GM18867 (cell line): ENCODE measurements around the gene TMA7.
"Not testable (repeated sequence)": the region's sequence is repeated elsewhere in the genome, so short reads cannot be mapped to it uniquely, and the experiment has no call there.

ENCODE experiments used
- ATAC-seq: cut with Tn5 transposase; IDR thresholded peaks from one replicate; pipeline ENCODE4 v1.9.1; 2021; ENCODE audit warnings: mild to moderate bottlenecking, moderate library complexity; ENCODE audit not compliant: unreplicated experiment

The TMA7 gene

DNA sequence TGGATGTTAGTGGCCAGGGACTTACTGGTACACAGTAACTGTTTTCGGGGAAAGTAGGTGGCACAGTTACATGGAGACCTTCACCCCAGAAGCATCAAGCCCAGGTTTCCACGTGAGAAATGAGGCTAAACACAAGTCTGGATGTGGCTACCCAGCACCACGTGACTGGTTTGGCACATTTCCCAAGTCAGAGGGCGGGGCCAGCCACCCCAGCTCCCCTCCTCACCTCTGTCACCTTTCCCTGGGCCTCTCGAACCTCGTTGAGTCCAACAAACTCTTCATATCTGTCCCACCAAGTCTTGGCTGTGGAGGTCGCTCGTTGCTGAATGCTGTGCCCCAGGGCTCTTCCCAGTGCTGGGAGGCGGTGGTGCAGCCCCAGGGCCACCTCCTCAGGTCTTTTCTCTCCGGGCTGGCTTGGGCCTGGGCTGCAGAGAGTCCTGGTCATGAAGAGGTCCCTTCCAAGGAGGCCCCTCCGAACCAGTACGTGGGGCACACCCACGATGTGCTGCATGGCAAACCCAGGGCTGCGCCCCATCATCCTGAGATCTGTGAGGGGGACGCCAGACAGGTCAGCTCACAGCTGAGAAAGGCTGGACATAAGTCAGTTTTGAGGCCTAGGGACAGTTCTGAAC, 5.3 kb upstream of the TMA7 start:
- no peak for ATAC-seq

DNA sequence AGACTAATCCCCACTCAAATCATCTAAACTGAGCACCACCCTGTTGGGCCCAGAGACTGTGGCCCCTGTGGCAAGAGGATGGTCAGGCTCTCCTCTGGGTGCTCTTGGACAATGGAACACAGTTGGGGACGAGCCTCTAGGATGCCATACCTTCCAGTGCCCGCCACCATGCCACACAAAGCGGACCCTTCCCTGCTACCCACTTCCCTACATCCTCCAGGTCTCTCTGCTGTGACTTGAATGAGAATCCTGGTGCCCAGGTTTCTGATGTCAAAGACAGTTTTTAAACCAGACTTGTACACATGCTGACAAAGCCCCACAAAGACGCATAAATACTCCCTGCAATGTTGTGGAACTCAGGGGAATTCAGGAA, 4.8 kb upstream of the TMA7 start:
- ATAC-seq = no peak

DNA sequence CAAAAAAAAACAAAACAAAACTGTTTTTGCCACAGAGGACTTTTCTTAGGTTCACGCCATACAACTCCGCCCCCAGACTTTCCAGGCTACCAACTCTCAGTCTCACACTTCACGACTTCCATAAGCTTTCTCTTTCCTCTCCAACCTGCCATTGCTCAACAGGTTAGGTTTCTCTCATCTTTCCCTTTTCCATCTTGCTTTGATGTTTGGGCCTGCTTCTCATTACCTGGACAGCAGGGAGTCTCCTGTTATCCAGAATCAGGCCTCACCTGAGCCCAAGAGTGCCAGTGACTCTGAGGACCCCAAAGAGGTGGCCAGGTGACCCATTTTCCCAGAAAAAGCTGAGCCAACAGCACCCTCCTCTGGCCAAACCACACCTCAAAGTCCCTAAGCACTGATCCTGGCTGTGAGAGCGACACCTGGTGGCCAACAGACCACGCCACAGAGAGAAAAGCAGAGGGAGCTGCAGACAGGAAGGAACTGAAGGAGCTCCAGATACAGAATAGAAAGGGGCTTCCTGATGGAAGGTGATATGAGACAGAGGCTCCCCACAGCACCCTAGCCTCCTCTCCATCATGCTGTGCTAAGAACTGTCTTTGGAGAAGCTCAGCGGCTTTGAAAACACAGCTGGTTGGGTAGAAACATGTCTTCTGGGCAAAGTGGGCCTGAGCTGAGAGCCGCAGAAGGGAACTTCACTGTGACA, 4.1 kb upstream of the TMA7 start:
- ATAC-seq = no peak

DNA sequence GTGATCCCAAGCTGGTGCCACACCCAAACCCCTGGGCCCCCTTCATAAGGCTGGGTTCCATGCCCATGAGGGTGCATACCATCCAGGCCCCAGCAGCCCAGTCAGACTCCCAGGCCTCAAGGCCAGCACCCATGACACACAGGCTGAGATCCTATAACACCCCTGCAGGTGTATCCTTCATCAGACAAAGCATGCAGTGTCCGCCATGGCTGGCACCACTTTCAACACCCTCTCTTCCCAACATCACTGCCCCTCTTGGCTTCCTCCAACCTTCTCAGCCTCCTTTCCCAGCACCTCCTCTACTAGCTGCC, 3.6 kb upstream of the TMA7 start:
- no peak for ATAC-seq

DNA sequence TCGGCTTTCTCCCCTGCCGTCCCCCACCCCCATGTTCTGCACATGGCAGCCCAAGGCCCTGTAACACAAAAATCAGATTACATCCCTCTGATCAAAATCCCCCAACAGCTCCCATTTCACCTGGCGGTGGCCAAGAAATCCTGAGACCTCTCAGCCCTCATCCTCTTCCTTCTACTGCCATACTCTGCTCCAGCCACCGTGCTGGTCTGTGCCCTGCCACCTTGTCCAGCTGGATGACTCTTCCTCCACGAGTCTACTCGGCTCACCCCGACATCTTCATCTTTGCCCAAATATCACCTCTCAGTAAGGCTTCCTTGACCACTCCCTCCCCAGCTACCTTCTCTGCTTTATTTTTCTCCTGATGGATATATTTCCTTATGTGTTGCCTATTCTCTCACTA, 3.2 kb upstream of the TMA7 start:
- ATAC-seq = no peak

DNA sequence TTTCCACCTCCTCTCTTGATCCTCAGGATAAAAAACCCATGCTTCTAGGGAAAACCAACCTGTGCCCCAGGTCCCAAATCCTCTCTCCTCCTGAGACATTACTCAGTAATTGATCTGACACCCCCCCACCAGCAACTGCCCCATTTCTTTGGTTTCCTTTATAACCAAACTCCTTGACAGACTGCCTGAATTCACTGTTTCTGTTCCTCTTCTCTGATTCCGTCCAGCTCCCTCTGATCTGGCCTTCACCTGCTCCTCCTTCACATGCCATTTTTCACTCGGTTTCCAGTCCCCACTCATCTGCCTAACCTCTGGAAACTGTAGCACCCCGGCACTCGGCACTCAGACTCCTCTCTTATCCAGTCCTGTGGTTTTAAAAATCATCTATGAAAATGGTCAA, 2.2 kb upstream of the TMA7 start:
- no peak for ATAC-seq

DNA sequence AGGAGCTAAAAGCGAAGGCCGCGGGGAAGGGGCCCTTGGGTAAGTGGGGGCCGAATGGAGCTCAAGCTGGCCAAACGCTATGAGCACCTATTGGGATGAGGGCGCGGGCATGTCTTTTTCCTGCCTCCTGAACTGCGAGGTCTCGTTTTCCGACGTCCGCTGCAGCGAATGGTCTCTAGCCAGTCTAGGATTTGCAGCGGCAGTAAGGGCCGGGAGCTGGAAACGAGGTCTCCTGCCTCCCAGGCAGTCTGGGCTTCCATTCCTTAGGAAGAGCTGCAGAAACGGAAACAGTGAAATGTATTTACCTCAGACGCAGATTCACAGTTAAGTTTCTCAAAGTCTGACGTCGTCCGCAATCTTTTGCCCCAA, 517 bp downstream of the TMA7 start:
- no peak for ATAC-seq

DNA sequence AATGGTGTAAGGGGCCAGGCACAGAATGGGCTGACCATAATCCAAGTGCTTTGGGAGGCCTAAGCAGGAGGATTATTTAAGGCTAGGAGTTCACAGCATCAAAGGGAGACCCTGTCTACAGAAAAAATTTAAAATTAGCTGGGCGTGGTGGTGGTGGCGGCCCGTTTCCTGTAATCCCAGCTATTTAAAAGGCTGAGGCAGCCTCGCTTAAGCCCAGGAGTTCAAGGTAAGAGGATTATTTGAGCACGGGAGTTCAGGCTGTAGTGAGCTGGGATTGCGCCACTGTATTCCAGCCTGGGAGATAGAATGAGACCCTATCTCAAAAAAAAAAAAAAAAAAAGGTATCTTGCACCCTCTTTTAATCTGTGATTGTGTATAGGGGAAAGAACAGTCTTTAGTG, 1.9 kb downstream of the TMA7 start:
- ATAC-seq = no peak

DNA sequence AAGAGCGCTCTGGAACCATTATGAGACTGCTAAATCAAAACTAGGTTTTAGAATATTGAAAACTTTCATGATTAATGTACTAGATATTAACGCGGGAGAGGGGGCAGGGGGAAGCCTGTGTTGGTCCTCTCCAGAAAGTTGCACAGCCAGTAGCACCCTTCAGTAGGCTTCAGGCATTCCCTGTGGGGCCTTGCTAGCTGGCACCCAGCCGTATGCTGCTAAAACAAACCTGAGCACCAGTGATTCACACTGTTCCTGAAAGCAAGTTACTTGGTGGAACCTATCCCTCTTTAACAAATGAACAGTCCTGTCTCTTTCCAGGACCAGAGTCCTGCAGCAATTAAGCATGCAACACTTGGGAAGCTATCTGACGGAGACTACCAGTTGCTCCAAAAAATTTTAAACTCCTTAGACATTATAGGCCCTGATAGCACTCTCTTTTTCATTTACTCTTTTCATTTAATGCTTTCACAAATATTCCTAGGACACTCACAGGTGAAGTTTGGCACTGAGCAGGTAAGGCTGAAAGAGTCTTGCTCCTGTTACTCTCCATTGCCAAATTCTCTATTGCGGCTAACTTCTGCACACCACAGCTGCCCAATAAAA, 5.3 kb downstream of the TMA7 start:
- ATAC-seq = no peak

DNA sequence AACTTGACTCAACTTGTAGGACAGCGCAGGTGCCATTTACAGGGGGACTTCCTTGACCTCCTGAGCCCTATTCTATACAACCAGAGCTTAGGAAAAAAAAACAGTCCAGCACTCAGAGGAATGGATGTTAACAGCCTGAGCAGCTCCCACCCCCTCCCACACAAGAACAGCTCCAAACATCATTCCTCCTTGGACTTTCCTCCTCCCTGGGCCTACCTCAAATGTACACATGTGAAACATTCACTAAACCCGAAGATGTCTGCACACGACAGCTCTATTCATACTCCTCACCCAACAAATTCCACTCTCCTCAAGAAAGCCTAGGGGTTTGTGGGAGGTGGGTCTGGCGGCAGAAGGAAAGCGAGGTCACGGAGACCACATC, 6.0 kb downstream of the TMA7 start:
- no peak for ATAC-seq

DNA sequence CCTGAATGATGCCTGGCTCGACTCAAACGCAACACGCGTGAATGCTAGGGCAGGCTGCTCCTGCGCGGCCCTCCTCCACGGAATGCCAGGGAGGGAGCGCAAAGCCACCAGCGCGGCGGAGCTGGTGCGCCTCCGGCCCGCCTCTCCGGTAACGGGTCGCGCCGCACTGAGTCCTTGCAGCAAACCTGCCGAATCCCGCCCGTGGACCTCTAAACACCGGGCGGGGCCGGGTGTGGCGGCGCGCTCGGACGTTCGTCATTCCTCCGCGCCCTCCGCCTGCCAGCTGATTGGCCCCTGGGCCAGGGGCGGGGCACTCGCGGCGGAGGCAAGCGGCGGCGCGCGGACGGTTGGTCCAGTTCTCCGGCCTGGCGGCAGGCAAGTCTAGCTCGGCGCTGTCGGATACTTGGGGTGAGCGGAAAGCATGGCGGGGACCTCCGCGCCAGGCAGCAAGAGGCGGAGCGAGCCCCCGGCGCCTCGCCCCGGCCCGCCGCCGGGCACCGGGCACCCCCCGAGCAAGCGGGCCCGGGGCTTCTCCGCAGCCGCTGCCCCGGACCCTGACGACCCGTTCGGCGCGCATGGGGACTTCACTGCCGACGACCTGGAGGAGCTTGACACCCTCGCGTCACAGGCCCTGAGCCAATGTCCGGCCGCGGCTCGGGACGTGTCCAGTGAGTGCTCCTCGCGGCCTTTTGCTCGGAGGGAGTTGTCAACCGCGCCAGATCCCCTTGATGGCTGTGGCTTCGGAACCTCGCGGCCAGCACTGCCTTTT, 6.6 kb downstream of the TMA7 start, which contains the start of gene ATRIP:
Gene ATRIP (plus strand): TSS at position 313 of the 769 bp plus-strand sequence. CDS start 109 bp downstream, at position 422.
- peak; percentile 88 for ATAC-seq

DNA sequence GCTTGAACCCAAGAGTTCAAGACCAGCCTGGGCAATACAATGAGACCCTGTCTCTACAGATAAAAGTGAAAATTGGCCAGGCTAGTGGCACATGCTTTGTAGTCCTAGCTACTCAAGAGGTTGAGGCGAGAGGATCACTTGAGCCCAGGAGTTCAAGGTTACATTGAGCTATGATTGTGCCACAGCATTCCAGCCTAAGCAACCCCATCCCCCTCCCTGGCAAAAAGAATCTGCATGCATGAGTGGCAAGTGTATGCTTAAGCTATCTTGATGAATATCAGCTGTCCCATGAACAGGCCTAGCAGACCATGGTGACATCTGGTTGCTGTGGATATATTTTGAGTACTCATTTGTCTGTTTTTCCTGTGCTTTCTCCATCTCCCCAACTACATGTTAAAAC, 11.2 kb downstream of the TMA7 start:
- no peak for ATAC-seq

DNA sequence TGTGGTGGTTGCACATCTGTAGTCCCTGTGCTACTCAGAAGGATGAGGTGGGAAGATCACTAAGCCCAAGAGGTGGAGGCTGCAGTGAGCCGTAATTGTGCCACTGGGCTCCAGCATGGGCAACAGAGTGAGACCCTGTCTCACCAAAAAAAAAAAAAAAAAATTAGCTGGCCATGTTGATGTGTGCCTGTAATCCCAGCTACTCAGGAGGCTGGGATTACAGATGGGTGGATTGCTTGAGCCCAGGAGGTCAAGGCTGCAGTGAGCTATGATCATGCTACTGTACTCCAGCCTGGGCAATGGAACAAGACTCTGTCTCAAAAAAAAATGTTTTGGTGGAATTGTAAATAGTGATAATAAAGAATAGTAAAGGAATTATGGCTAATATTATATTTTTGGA, 16.4 kb downstream of the TMA7 start:
- ATAC-seq = no peak

DNA sequence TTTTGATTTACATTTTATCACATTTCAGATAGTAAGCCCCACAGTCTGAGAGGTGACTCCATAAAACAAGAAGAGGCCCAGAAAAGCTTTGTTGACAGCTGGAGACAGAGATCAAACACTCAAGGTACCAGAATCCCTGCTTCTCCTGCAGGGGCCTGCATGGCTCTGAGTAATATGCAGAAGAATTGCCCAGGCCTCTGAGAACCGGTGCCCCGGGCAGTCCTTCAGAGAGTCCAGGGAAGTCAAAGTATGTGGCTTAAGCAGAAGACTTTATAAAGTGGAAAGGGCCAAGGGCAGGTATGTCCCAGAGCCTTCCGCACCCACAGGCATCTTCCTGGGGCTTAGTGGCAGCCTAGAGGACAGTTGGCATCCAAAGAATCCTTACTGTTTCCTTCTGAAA, 19.3 kb downstream of the TMA7 start:
- no peak for ATAC-seq

DNA sequence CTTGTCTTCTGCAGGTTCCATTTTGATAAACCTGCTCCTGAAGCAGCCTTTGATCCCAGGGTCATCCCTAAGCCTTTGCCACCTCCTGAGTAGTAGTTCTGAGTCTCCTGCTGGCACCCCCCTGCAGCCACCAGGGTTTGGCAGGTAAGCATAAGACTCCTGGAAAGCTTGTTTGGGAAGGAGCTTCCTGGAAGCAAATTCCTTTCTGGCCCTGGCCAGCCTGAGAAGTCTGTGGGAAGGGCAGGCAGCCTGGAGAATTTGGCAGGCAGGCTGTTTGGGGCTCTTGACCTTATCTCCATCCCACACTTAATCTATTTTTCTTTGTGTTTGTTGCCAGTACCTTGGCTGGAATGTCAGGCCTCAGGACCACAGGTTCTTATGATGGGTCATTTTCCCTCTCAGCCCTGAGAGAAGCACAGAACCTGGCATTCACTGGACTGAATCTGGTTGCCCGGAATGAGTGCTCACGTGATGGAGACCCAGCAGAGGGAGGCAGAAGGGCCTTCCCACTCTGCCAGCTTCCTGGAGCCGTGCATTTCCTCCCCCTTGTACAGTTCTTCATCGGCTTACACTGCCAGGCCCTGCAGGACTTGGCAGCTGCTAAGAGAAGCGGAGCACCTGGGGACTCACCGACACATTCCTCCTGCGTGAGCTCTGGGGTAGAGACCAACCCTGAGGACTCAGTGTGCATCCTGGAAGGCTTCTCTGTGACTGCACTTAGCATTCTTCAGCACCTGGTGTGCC, 19.9 kb downstream of the TMA7 start:
- ATAC-seq = no peak

DNA sequence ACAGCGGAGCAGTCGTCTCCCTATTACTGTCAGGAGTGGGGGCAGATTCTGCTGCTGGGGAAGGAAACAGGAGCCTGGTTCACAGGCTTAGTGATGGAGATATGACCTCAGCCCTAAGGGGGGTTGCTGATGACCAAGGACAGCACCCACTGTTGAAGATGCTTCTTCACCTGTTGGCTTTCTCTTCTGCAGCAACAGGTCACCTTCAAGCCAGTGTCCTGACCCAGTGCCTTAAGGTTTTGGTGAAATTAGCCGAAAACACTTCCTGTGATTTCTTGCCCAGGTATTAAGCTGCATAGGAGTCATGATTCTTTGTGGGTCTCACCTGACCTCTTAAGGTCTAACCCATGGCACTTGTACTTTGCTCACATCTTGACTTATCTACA, 20.5 kb downstream of the TMA7 start:
- ATAC-seq = no peak

DNA sequence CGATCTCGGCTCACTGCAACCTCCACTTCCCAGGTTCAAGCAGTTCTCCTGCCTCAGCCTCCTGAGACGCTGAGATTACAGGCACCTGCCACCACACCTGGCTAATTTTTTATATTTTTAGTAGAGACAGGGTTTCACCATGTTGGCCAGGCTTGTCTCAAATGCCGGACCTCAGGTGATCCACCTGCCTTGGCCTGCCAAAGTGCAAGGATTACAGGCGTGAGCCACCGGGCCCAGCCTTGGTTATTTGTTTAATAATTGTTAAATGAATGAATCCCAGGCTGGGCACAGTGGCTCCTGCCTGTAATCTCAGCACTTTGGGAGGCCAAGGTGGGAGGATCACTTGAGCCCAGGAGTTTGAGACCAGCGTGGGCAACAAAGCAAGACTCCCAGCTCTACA, 21.7 kb downstream of the TMA7 start:
- not testable (repeated sequence) for ATAC-seq

DNA sequence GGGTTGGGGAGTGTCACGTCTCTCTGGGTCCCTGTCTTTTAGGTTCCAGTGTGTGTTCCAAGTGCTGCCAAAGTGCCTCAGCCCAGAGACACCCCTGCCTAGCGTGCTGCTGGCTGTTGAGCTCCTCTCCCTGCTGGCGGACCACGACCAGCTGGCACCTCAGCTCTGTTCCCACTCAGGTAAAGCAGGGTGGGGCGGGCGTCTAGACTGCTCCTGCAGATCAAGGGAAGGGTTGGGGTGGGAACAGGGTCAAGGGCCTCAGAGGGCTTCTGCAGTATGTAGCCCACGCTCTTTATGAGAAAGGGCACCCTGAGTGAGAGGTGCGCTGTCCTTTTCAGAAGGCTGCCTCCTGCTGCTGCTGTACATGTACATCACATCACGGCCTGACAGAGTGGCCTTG, 23.6 kb downstream of the TMA7 start:
- ATAC-seq = no peak

DNA sequence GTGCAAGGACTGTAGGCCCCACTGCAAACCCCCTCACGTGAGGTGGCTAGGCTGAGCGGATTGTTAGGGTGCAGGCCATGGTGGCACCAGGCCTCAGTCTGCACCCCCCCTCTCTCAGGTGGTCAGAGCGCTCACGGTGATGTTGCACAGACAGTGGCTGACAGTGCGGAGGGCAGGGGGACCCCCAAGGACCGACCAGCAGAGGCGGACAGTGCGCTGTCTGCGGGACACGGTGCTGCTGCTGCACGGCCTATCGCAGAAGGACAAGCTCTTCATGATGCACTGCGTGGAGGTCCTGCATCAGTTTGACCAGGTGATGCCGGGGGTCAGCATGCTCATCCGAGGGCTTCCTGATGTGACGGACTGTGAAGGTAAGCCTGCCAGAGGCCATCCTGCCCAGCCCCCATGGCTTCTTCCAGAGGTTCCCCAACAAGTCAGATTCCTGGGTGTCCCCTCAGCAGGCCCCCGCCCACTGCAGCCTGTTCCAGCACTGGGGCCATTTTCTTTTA, 24.7 kb downstream of the TMA7 start:
- no peak for ATAC-seq

DNA sequence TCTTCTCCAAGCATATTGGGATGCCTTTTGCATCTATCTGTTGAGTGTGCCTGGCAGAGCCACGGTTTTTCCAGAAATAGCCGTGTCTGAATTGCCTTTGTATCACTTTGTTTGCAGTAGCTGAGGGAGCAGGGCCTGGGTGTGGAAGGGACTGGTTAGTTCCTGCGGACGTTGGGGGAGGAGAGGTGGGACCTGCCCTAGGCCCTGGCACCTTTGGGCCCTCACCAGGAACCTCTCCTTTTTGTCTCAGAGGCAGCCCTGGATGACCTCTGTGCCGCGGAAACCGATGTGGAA, 25.1 kb downstream of the TMA7 start:
- no peak for ATAC-seq
